HepG2 (cell line): Measurements from ENCODE around the gene SREBF1. TPM values are rescaled to one million over a fixed set of nuclear protein-coding genes. Genes with fewer than 3 reads are reported as not detected.

Experiments used
- HMGXB3 ChIP-seq: sonication (generic); formaldehyde crosslinking; IDR thresholded peaks from 2 replicates; pipeline ENCODE4 v1.4.0; 2020; ENCODE audit warnings: missing genetic modification reagents, borderline replicate concordance
- HNF4G ChIP-seq, 2 experiments: sonication (generic) in 1 of 2; formaldehyde crosslinking in 1 of 2; IDR thresholded peaks; 2 replicates each; pipeline versions ENCODE4 v1.4.0 to v1.6.1; 2011 to 2020; ENCODE audit warnings: borderline replicate concordance in 2 of 2, low read depth in 2 of 2, mild to moderate bottlenecking in 2 of 2, low read length in 1 of 2, missing genetic modification reagents in 1 of 2, moderate library complexity in 1 of 2
- HNRNPK ChIP-seq: fragments of 200-400 bp; formaldehyde crosslinking; IDR thresholded peaks from 2 replicates; pipeline ENCODE4 v1.6.1; 2018; ENCODE audit warnings: low read length, low read depth, moderate library complexity, mild to moderate bottlenecking; ENCODE audit not compliant: poor library complexity, severe bottlenecking
- SALL2 ChIP-seq: sonication (generic); formaldehyde crosslinking; IDR thresholded peaks from 2 replicates; pipeline ENCODE4 v1.8.1; 2023; ENCODE audit warnings: mild to moderate bottlenecking, missing genetic modification reagents, inconsistent platforms
- ZBTB10 ChIP-seq: sonication (generic); formaldehyde crosslinking; IDR thresholded peaks from 2 replicates; pipeline ENCODE4 v1.4.0; 2020; ENCODE audit warnings: missing genetic modification reagents, borderline replicate concordance
- ZIK1 ChIP-seq: sonication (generic); formaldehyde crosslinking; IDR thresholded peaks from 2 replicates; pipeline ENCODE4 v1.5.0; 2020; ENCODE audit warnings: mild to moderate bottlenecking, low read depth, missing genetic modification reagents, borderline replicate concordance
- ZNF550 ChIP-seq: sonication (generic); formaldehyde crosslinking; IDR thresholded peaks from 2 replicates; pipeline ENCODE4 v1.4.0; 2020; ENCODE audit warnings: mild to moderate bottlenecking, missing genetic modification reagents, borderline replicate concordance
- ZNF737 ChIP-seq: sonication (generic); formaldehyde crosslinking; IDR thresholded peaks from 2 replicates; pipeline ENCODE4 v1.5.0; 2020; ENCODE audit warnings: missing genetic modification reagents, mild to moderate bottlenecking, borderline replicate concordance
- polyA plus RNA-seq, 8 experiments: library from polyadenylated mRNA; depleted of rRNA in 3 of 8; stranded (reverse) in 7 of 8; unstranded in 1 of 8; fragments of >200 nt; fragmentation: Illumina TruSeq in 4 of 8; extraction: Trizol in 4 of 8; gene quantifications; 2 replicates each; pipeline versions ENCODE4 v1.2.1 to v1.2.3, GENCODE V29; 2011 to 2016; ENCODE audit warnings: low read depth in 4 of 8, missing spikeins in 1 of 8, mixed read lengths in 1 of 8; ENCODE audit not compliant: insufficient read depth in 1 of 8
- total RNA-seq, 5 experiments: library from RNA; depleted of rRNA; stranded (reverse); fragments of >200 nt; fragmentation: Illumina TruSeq; extraction: Trizol; gene quantifications; 2 replicates each; pipeline ENCODE4 v1.2.3, GENCODE V29; 2016; ENCODE audit warnings: low read depth in 1 of 5
- TF ChIP-seq, protein P1 (sequence below): sonication (generic); formaldehyde crosslinking; IDR thresholded peaks from 2 replicates; pipeline ENCODE4 v1.4.0; 2020; ENCODE audit warnings: mild to moderate bottlenecking, missing genetic modification reagents
- TF ChIP-seq, protein P2 (sequence below): sonication (generic); formaldehyde crosslinking; IDR thresholded peaks from 2 replicates; pipeline ENCODE4 v1.5.1; 2020; ENCODE audit warnings: mild to moderate bottlenecking, moderate library complexity, missing genetic modification reagents
- TF ChIP-seq, protein P3 (sequence below): sonication (generic); formaldehyde crosslinking; IDR thresholded peaks from 2 replicates; pipeline ENCODE4 v1.8.0; 2022; ENCODE audit warnings: low read depth, missing genetic modification reagents

The SREBF1 gene
- total and polyA plus RNA-seq, 2 of the 13 experiments (the other 11 are each of a cell fraction or from before 2014, with no cell fraction given), result 34.3 to 38.0 TPM

- TF ChIP-seq, protein P1, sequence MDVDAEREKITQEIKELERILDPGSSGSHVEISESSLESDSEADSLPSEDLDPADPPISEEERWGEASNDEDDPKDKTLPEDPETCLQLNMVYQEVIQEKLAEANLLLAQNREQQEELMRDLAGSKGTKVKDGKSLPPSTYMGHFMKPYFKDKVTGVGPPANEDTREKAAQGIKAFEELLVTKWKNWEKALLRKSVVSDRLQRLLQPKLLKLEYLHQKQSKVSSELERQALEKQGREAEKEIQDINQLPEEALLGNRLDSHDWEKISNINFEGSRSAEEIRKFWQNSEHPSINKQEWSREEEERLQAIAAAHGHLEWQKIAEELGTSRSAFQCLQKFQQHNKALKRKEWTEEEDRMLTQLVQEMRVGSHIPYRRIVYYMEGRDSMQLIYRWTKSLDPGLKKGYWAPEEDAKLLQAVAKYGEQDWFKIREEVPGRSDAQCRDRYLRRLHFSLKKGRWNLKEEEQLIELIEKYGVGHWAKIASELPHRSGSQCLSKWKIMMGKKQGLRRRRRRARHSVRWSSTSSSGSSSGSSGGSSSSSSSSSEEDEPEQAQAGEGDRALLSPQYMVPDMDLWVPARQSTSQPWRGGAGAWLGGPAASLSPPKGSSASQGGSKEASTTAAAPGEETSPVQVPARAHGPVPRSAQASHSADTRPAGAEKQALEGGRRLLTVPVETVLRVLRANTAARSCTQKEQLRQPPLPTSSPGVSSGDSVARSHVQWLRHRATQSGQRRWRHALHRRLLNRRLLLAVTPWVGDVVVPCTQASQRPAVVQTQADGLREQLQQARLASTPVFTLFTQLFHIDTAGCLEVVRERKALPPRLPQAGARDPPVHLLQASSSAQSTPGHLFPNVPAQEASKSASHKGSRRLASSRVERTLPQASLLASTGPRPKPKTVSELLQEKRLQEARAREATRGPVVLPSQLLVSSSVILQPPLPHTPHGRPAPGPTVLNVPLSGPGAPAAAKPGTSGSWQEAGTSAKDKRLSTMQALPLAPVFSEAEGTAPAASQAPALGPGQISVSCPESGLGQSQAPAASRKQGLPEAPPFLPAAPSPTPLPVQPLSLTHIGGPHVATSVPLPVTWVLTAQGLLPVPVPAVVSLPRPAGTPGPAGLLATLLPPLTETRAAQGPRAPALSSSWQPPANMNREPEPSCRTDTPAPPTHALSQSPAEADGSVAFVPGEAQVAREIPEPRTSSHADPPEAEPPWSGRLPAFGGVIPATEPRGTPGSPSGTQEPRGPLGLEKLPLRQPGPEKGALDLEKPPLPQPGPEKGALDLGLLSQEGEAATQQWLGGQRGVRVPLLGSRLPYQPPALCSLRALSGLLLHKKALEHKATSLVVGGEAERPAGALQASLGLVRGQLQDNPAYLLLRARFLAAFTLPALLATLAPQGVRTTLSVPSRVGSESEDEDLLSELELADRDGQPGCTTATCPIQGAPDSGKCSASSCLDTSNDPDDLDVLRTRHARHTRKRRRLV, result no peak
- TF ChIP-seq HNF4G (IDR thresholded peaks at IDR 0.05; ENCODE audit: borderline replicate concordance, low read depth, low read length) (no peak; the same call in 1 of the 2 replicates), HNF4G (CRISPR knock-in tag; IDR thresholded peaks at IDR 0.05; ENCODE audit: borderline replicate concordance, low read depth) (no peak), HMGXB3 (CRISPR knock-in tag) (no peak; the same call in 1 of the 2 replicates), ZBTB10 (CRISPR knock-in tag) (peak; percentile 87), SALL2 (CRISPR knock-in tag) (peak; percentile 56; the same call in 1 of the 2 replicates), HNRNPK (peak; percentile 22), ZNF550 (CRISPR knock-in tag) (no peak), ZIK1 (CRISPR knock-in tag) (no peak; the same call in 1 of the 2 replicates), ZNF737 (CRISPR knock-in tag) (no peak)
- TF ChIP-seq, protein P2, sequence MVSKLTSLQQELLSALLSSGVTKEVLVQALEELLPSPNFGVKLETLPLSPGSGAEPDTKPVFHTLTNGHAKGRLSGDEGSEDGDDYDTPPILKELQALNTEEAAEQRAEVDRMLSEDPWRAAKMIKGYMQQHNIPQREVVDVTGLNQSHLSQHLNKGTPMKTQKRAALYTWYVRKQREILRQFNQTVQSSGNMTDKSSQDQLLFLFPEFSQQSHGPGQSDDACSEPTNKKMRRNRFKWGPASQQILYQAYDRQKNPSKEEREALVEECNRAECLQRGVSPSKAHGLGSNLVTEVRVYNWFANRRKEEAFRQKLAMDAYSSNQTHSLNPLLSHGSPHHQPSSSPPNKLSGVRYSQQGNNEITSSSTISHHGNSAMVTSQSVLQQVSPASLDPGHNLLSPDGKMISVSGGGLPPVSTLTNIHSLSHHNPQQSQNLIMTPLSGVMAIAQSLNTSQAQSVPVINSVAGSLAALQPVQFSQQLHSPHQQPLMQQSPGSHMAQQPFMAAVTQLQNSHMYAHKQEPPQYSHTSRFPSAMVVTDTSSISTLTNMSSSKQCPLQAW, result no peak; the same call in none of the 2 replicates
- TF ChIP-seq, protein P3, sequence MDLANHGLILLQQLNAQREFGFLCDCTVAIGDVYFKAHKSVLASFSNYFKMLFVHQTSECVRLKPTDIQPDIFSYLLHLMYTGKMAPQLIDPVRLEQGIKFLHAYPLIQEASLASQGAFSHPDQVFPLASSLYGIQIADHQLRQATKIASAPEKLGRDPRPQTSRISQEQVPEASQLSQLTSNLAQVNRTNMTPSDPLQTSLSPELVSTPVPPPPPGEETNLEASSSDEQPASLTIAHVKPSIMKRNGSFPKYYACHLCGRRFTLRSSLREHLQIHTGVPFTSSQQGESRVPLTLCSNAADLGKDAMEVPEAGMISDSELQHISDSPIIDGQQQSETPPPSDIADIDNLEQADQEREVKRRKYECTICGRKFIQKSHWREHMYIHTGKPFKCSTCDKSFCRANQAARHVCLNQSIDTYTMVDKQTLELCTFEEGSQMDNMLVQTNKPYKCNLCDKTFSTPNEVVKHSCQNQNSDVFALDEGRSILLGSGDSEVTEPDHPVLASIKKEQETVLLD (CRISPR knock-in tag), result 0 out of 2 replicates have a peak, but pooled peaks have one; percentile 22
These were observed 452 bp downstream of the SREBF1 start (continued) for GRCh38 chr17:17836250-17836817.
